HG02884 (cell line): ENCODE data around the gene SLC43A2.

ENCODE experiments used
- ATAC-seq: cut with Tn5 transposase; IDR thresholded peaks from one replicate; pipeline ENCODE4 v1.9.1; 2021; ENCODE audit warnings: mild to moderate bottlenecking, moderate library complexity; ENCODE audit not compliant: unreplicated experiment

SLC43A2 gene

DNA sequence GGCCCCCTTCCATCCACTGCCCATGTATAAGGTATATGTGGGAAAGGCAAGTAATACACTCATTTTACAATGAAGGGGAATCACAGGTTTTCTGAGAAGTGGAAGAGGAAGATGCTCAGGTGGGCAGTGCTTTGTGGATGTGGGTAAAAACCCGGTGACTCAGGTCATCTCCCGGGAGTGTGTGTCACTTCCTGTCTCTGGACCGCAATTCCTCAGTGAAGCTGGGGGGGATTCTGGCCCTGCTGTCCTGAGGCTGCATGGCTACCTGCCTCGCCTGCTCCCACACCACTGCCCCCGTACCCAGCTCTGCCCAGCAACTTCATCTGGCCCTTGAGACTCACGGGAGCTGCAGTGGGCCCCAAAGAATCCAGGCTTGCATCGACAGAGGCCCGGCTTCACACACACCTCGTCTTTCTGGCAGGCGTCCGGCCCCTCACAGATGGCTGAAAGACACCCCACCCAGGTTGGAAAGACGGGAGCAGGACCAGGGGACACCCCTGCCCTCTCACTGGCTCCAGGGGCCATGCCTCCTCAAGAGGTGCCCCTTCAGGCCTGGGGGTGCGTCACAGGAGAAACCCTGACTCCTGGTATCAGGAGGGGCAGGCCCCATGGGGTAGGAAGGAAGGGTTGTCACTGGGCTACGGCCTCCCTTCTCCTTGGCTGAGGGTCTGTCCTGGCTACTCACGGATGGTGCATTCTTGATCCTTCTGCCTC is 16.0 kb upstream of the SLC43A2 start:
- ATAC-seq: no peak

DNA sequence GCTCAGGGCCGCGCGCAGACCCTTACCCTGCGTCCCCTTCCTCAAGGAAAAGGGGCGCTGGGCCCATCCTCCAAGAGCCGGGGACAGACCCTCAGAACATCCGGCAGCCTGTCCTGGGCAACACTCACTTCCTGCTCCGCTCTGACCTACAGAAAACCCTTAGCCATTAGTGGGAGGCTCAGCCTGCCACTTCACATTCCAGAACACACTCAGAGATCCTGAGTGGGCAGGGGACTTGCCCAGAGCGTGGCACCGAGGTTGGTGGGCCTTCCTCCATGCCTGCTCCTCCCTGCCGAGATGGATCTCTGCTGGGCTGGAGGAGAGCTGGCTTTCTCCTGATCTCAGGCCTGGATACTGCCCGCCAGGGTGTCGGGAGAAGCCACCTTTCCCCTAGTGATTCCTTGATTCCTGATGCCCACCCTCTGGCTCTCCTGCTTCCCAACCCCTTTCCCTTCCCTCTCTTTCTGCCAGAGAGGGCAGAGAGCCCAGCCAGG is 15.4 kb upstream of the SLC43A2 start:
- ATAC-seq: no peak

DNA sequence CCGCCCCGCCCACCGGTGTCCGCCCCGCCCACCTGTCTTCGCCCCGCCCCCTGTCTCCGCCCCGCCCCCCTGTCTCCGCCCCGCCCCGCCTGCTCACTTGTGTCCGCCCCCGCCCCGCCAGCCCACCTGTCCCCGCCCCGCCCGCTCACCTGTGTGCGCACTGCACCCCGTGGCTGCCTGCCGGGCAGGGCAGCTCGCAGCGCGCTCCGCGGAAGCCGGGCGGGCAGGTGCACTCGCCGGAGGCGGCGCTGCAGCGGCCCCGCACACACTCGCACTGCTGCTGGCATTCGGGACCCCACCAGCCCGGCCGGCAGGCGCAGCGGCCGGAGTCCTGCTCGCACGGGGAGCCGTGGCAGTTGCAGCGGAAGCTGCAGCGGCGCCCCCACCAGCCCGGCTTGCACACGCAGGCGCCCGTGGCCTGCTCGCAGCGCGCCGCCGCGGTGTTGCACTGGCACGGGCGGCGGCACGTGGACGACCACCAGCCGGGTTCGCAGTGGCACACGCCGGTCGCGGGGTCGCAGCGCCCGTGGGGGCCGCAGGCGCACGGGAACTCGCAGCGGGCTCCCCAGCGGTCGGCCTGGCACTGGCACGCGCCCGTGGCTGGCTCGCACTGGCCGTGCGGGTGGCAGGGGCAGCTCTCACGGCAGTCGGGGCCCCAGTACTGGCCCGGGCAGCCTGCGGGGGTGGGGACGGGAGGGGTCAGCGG is 14.8 kb upstream of the SLC43A2 start:
- no peak for ATAC-seq

DNA sequence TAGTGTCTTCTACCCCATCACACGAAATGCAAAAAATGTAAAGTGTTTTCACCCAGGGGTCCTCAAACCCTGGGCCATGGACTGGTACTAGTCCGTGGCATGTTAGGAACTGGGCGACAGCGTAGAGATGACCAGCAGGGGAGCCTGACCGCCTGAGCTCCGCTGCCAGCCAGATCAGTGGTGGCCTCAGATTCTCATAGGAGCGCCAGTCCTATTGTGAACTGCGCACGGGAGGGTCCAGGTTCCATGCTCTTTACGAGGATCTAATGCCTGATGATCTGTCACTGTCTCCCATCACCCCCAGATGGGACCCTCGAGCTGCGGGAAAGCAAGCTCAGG is 12.4 kb upstream of the SLC43A2 start:
- ATAC-seq: no peak

DNA sequence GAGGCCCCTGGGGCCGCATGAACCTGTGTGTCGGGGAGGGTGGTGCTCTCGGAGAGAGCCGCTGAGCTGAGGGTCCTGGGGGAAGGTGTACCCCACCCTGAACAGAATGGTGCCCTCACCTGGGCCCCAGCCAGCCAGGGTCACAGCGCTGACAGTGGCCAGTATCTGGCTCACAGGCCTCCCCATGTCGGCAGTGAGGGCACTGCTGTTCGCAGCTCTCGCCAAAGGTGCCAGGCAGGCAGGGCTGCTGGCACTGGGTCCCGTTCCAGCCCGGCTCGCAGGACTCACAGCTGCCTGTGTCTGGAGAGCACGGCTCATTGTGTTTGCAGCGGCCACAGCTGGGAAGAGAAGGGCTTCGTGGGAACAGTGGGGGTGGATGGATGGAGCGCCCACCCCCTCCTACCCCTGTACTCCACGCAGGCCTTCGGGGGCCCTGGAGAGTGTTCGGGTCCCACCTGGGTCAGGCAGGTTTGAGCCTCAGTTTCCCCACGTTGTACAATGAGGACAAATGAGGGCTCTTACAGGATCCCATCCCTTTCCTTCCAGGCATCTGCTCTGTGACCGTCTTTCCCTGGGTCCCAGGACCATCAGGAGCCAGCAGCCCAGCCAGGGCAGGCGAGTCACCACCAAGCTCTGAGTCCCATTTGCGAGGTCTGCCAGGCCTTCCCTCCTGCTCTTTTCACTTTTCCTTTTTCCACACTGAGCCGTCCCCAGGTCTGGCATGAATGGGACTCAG is 11.9 kb upstream of the SLC43A2 start:
- ATAC-seq: no peak

DNA sequence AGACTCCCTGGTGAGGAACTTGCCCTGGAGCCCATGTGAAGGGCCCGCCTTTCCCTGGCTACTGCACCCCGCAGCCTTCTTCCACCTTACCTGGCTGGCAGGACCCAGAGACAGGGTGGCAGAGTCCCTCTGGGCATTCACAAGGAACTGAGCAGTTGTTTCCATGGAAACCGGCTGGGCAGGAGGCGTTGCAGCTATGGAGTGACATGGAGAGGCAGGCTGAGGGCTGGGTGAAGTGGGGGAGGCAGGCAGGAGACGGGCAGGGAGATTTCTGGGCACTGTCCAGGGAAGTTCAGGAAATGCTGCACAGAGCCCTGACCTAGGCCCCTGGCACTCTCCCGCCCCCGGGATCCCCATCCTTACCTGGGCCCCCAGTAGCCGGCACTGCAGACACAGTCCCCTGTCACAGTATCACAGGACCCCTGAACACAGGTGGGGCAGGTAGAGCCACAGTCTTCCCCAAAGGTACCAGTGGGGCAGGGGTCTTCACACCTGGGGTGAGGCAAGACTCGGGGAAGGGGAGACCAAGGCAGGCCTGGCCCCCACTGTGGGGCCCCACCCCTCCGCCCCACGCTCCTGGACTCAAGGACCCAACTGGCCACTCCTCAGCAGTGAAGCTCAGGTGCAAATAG is 11.0 kb upstream of the SLC43A2 start:
- ATAC-seq: no peak

DNA sequence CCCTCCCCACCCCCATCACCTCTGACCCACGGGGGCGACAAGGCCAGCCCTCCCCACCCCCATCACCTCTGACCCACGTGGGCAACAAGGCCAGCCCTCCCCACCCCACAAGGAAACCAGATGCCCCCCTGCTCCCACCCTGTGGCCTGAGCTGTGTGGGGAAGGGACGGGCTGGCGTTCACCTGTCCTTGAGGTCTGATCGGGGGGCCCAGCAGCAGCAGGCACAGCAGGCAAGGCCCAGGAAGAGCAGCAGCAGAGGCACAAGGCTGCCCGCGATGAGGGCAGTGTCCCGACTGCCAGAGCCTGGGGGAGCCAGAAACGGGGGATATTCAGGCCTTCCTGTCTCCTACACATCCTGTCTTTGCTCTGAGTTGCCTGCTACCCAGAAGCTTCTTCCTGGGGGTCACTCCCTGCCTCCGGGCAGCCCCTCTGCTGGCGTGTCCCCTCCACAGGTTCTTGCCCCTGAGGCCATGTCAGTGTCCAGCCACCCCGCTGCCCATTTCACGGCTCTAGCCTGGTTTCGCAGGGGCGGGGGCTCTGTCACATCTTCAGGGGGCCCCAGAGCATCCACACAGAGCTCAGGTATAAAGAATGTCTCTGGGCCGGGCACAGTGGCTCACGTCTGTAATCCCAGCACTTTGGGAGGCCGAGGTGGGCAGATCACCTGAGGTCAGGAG is 10.1 kb upstream of the SLC43A2 start:
- no peak for ATAC-seq

DNA sequence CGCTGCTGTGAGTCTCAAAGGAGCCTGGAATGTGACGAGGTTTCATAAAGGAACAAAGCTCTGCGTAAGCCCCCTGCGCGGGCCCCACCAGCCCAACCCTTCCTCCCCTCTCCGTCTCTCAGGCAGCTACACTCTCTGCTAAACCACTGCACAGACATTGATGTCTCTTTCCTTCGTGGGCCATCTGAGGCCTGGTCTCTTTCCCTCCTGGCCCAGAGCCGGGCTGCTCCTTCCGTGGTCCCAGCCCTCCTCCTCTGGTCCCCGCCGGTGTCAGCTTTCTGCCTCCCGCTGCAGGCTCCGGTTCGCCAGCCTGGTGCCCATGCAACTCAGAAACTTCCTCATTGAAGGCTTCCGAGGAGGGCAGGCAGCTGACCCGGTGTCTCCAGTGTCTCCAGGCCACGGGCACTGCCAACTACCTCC is 9.5 kb upstream of the SLC43A2 start:
- ATAC-seq: no peak

DNA sequence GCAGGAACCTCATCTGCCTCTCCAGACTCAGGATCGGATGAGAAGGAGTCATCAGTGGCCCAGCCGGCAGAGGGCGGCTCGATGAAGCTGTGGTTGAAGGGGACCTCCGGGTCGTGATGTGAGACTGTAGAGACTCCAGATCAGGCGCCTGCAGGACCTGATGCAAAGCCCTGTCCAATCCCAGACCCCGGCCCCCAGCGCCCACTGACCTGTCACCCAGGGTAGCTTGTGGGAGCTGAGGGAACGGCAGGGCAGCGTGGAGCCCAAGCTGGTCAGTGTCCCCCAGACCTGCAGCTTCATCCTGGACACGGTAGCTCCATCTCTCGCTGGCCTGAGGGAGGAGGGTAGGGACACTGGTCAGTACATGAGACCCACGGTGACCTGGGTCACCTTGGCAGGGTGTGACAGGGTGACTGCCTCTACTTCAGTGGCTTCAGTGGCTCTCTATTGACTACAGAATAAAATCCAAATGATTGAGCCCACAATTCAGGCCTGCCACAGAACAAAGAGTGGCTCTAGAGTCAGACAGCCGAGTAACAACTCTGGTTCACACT is 8.2 kb upstream of the SLC43A2 start:
- ATAC-seq: no peak

DNA sequence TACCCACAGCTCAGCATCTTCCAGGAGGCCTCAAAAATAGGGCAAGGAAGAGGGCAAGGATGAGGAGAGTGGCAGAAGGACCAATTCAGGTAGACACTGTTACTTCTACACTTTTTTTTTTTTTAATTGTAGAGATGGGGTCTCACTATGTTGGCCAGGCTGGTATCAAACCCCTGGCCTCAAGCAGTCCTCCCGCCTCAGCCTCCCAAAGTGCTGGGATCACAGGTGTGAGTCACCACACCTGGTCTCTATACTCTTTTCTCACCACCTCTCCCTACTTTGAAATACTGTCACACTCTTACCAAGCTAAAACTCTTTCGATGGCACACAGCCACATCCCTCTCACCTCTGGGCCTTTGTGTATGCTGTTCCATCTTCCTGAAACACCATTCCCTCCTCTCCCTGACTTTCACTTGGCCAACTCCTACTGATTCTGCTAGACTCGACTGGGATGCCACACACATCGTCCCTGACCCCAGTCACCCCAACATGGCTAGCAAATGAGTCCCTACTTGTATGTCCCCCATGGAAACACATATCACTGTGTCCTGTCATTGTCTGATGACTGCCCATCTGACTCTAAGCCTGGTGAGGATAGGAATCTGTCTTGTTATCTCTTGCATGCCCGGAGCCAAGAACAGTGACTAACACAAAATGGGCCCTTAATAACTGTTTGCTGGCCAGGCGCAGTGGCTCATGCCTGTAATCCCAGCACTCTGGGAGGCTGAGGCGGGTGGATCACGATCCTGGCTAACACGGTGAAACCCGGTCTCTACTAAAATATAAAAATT is 7.2 kb upstream of the SLC43A2 start:
- ATAC-seq: no peak

DNA sequence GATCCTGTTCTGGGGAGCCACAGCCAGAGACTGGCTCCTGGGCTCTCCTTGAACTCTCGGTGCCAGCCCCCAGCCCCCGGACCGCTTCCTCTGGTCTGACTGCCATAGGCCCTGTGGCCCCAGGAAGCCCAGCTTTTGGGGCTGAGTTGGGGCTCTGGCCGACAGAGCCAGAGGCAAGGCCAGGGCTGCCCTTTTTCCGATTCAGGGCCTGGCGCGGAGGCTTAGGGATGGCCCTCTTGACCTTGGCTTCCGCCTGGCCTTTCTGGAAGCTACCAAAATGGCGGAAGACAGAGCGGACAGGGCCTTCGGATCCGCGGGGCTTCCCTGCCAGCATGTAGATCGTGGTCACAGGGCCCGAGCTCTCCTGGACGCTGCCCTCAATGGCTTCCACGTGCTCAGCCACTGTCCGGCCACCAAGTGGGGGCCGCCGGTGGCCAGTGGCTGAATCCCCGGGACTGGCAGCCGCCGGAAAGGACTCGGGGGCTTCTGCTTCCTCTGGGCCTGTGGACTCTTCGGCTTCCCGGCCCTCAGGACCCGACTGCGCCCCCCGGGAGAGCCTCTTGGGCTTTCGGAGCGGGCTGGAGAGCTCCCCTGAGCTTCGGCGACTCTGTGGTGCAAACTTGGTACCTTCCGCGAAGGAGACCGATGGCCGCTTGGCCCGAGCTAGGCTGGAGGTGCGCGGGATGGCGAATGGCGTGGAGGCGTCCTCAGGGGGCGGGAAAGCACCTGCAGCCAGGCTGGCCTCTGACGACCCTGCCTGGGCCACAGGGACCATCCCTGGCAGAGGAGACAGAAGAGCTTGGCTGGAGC is 6.4 kb upstream of the SLC43A2 start:
- ATAC-seq: no peak

DNA sequence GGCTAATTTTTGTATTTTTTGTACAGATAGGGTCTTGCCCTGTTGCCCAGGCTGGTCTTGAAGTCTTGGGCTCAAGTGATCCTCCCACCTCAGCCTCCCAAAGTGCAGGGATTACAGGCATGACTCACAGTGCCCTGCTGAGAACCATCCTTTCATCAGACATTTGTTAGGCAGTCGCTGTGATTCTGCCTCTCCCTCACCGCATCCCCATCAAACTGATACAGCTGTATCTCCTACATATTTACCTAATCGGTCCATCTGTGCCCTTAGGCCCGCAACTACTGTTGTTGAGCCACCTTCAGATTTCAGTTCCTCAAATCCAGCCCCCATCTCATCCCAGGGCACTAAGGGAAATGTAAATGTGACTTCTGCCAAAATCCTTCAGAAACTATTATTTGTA is 2.0 kb upstream of the SLC43A2 start:
- ATAC-seq: no peak

DNA sequence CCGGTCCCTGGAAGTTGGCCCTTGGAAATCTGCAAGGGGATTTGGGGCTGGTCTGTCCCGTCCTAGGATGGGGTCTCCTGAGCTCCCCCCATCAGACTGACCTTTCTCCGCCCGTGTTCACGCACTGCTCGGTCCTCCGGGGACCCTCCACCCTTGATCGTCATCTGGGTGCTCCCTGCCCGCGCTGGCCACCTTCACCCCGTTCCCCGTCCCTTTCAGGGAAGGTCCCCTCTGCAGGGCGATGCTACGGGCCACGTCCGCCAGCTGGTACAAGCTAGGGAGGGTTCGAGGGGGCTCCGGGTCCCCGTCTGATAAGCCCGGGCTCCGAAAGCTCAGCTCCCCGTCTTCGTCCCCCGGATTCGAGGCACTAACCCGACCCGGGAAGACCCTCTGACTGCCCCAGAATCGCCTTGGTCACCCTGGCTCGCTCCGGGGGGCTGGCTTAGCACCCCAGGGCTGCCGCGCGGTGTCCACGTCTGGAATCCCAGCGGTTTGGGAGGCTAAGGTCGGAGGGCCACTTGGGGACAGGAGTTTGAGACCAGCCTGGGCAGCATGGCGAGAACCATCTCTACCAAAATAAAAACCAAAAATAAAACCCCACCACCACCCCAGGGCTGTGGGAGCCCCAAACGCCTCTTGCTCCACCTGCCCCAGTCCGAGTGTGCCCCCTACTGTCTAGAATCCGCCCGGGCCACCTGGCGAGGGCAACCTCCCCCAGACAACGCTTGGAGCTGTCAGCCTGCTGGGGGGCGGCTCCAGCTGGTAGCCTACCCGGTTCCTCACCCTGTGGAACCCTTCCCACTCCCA is 1.1 kb upstream of the SLC43A2 start:
- ATAC-seq: no peak

DNA sequence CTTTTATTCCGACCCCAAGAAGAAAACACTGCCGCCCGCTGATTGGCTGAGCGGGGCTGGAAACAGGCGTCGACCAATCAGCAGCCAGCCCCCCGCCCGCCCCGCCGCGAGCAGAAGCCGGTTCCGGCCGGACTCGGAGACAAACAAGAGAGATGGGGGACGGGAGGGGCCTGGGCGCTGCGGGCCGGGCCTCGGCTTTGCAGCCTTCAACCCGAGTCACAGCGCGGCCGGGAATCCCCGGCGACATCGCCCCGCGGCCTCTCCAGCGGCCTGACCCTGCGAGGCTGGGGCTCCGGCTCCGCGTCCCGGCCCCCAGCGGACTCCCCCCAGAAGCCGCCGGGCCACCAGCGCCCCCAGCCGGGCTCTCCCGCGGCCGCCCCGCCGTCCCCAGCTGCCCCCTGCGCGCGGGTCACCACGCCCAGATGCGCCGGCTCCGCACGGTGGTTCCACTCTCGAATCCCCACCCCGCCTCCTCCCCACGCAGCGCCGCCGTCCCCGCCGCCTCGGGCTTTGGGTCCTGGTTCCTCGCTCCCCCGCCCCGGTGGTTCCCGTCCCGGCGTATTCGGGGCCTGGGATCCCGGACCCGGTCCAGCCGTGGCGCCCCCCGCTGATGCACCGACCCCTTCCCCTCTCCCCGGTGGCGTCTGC is 346 bp upstream of the SLC43A2 start:
- ATAC-seq: peak; percentile 52

DNA sequence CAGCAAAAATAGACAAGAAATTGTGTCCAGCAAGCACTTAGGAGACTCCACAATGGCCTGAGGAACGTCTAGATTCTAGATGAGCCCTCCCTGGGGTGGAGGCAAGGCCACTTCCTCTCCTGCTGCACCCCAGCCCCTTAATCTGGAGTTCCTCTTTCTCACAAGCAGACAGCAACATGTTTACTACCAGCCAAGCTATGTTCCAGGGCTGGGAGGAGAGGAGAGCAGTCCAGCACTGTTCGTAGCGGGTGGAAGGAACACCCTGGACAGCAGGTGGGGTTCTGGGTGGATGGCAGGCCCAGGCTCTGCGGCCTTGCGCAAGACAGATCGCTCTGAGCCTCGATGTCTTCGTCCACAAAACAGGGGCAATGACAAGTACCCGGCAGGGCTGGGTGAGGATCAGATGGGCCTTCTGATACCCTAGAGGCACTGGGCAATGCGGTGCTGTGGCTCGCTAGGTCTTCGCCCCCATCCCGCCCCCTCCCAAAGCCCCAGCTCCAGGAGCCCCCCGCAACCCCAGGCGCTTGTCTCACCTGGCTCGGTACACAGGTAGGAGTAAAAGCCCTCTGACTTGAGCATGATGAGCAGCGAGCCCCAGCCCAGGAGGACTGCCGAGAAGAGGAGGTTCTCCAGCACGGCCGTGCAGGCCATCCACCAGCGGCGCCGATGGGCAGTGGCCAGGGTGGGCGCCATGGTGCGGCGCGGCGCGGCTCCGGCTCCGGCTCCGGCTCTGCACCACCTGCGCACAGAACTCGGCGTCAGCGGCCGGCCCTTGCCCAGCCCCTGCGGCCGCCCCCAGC is 1.3 kb downstream of the SLC43A2 start:
- no peak for ATAC-seq

DNA sequence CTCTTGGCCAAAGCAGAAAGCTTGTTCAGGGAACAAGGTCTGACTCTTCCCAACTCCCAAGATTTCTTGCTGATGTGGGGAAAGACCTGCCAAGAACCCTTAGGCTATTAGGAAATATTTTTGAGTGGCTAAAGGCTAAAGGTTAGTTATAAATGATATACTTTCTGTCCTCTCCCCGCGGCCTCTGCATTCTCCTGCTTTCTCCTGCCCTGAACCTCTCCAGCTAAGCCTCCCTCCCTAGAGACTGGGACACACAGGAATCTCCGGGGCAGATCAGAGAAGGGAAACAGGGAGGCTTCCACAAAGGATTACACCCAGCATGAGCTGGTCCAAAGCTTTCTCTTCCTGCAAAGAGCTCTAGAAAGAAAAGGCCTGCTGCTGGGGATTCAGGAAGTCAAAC is 2.3 kb downstream of the SLC43A2 start:
- no peak for ATAC-seq

DNA sequence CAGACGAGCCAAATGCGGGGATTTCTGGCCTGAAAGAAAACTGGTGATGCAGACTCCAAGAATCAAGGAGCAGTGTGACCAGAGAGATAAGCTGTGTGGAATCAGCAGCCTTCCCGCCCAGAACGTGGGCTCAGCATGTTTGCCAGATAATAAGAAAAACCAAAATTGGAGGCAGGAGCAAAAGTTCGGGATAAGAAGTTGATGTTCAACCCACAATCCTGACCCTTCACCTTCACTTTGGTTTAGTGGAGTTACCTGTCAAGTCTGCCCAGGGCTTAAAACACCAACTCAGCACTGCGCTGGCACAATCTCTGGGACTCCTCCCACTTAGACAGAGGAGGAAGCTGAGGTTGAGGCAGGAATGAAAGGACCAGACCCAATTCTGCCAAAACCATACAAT is 3.1 kb downstream of the SLC43A2 start:
- no peak for ATAC-seq
